ENCODE results near the gene TAT.
"Not testable (repeated sequence)": the region's sequence is repeated elsewhere in the genome, so short reads cannot be mapped to it uniquely, and the experiment has no call there.

The TAT gene

GRCh38 chr16:71593048-71593999, 16.4 kb upstream of the TAT start:
- TF ChIP-seq CTCF (IDR thresholded peaks at IDR 0.05; ENCODE audit: low read depth, low read length, missing control alignments) = no peak
- no peak for DNase-seq (ENCODE audit: low read depth)
- no peak overlapping the region for H3K4me3 ChIP-seq (ENCODE audit: low read depth, low read length)

GRCh38 chr16:71591917-71592316, 15.0 kb upstream of the TAT start:
- H3K4me3 ChIP-seq (ENCODE audit: low read depth, low read length) = no peak overlapping the region
- DNase-seq (ENCODE audit: low read depth) = no peak
- TF ChIP-seq CTCF (IDR thresholded peaks at IDR 0.05; ENCODE audit: low read depth, low read length, missing control alignments) = no peak

GRCh38 chr16:71590584-71590983, 13.7 kb upstream of the TAT start:
- no peak for DNase-seq (ENCODE audit: low read depth)
- no peak overlapping the region for H3K4me3 ChIP-seq (ENCODE audit: low read depth, low read length)
- no peak for TF ChIP-seq CTCF (IDR thresholded peaks at IDR 0.05; ENCODE audit: low read depth, low read length, missing control alignments)

GRCh38 chr16:71590071-71590470, 13.2 kb upstream of the TAT start:
- H3K4me3 ChIP-seq (ENCODE audit: low read depth, low read length); DNase-seq (ENCODE audit: low read depth): not testable (repeated sequence)

GRCh38 chr16:71589334-71589733, 12.4 kb upstream of the TAT start:
- not testable (repeated sequence) for DNase-seq (ENCODE audit: low read depth); H3K4me3 ChIP-seq (ENCODE audit: low read depth, low read length)

- H3K4me3 ChIP-seq (ENCODE audit: low read depth, low read length) = no peak overlapping the region
- TF ChIP-seq CTCF (IDR thresholded peaks at IDR 0.05; ENCODE audit: low read depth, low read length, missing control alignments) = no peak
- DNase-seq (ENCODE audit: low read depth) = no peak
Measured at GRCh38 chr16:71585318-71585703, 8.4 kb upstream of the TAT start.

- DNase-seq (ENCODE audit: low read depth) = no peak
- H3K4me3 ChIP-seq (ENCODE audit: low read depth, low read length) = no peak overlapping the region
- no peak for TF ChIP-seq CTCF (IDR thresholded peaks at IDR 0.05; ENCODE audit: low read depth, low read length, missing control alignments)
Measured at GRCh38 chr16:71584543-71585317, 7.8 kb upstream of the TAT start.

GRCh38 chr16:71582553-71582848, 5.6 kb upstream of the TAT start:
- not testable (repeated sequence) for H3K4me3 ChIP-seq (ENCODE audit: low read depth, low read length); DNase-seq (ENCODE audit: low read depth)

All from GM12864 (cell line).